Cerebellar cortex (tissue), 1 donor: ENCODE results near the gene CD1D.
"Not testable (repeated sequence)": the region's sequence is repeated elsewhere in the genome, so short reads cannot be mapped to it uniquely, and the experiment has no call there.

Experiments
- DNase-seq: peaks from one replicate; pipeline ENCODE4 v3.0.0-alpha.2; 2015; ENCODE audit warnings: low spot score

CD1D gene

DNA sequence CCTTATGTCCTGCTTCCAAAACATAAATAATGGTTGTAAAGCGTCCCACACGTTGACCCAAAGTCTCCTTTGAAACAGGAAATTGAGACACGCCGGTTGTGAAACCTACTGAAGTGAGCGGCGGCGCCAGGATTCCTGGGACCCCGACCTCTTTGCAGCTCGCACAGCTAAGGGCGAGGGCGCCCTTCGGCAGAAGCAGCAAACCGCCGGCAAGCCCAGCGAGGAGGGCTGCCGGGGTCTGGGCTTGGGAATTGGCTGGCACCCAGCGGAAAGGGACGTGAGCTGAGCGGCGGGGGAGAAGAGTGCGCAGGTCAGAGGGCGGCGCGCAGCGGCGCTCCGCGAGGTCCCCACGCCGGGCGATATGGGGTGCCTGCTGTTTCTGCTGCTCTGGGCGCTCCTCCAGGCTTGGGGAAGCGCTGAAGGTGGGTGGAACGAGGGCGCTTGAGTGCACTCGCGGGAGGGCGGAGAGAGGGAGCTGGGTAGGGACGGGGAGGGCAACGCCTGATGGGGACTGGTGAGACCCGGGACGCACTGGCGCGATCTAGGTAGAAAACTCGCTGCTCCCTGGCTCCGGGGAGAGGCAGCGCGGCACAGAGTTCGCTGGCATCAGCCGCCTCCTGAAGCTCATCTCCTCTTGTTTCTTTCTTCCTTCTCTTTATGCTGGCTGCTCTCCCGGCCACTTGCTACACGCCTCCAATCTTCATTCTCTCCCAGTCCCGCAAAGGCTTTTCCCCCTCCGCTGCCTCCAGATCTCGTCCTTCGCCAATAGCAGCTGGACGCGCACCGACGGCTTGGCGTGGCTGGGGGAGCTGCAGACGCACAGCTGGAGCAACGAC, at the start of gene CD1D:
CD1D (plus strand) TSS at position 155 of the 836 bp plus-strand sequence; CDS start at position 362, 207 bp downstream.
- no peak for DNase-seq

DNA sequence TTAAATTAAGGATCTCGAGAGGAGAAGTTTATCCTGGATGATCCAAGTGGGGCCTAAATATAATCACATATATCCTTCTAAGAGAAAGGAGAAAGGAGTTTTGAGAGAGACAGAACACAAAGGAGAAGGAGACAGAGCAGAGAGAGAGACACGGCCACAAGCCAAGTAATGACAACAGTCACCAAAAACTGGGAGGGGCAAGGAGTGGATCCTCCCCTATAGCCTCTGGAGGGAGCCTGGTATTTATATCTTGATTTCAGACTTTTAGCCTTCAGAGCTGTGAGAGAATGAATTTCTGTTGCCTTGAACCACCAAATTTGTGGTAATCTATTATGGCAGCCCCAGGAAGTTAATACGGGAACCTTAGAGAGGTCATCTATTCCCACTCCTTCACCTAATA, 49.5 kb upstream of the CD1D start:
- no peak for DNase-seq

DNA sequence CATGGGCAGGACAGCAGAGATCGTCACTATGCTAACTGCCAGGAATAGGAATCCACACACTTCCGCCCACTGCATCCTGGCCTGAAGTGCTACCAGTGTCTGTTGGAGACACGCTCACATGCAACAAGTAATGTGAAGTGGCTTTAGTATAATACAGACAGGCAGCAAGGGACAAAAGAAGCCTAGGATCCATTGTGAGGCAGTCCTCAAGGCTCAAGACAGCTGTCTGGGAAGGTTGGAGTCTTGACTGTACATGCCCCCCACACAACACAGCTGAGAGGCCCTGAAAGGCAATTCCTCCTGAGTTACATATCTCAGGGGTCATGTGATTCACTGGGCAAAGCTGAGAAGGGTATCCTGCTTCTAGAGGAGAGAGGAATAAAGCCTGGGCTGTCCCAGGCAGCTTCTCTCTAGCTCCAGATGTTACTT, 39.9 kb upstream of the CD1D start:
- no peak for DNase-seq

DNA sequence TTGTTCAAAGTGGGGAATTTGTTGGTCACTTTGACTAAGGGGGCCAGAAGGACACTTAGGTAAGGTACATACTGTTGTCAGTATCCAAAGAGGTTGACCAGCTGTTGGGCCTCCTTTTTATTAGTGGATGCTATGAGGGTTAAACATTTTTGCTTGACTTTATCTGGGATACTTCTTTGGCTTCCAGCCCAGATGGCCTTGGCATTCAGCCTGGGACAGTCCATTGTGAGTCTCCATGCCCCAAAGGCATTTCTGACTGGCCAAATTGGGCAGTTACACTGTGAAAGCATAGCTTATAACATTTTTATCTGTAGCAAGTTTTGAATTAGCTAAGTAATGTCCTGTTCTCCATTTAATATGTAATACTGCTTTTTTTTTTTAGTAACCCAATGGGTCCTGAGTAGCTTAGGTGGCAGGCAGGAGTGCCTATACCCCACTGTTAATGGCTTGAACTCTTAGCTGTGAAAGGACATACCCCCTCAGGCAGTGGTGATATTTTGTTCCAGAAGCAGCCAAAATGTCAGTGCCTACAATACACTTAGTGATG, 35.4 kb upstream of the CD1D start:
- peak; percentile 5 for DNase-seq

DNA sequence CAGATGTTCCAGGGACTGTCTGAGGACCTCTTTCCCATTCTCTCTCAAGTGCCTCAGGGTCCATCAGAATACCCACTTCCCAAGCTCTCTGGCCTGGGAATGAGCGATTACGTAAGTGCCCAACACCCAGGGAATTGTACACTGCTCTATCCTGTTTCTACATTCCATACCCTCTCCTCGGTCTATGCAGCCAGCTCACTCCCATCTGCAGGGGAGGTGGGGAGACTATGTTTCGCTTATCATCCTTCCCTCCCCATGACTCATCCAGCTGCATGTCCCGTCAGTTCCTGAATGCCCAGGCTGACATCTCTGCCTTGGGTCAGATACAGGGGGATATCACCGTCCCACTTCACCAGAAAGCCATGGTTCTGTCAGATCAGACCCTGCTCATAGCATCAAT, 34.5 kb upstream of the CD1D start:
- no peak for DNase-seq

DNA sequence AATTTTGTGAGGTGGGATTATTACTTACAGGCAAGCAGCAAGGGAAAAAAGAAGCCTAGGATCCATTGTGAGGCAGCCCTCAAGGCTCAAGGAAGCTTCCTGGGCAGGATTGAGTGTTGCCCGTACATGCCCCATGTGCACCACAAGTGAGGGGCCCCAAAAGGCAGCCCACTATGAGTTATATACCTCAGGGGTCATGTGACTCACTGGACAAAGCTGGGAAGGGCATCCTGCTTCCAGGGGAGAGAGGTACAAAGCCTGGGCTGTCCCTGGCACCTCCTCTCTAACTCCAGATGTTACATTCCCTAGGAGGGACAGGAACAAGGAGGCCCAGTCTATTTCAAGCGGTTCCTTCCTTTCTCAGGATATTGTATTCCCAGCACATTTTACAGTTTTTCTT, 34.0 kb upstream of the CD1D start:
- no peak for DNase-seq

DNA sequence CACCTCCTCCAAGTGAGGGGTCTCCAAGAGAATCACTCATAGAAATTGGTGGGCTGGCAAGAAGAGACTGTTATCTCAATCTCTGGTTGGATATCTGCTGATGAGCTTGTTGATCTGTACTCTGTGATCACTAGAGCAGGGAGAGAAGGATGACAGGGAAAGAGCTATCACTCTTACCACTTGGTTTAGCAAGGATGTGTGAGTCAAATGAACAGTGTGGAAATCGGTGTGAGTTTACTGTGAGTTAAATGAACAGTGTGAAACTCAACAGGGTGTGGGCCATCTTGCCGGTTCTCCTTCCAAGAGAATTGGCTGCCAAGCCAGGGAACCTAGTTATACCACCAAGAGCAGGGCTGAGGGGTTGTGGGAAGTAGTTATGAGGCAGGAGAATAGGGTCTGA, 33.3 kb upstream of the CD1D start:
- DNase-seq = no peak

DNA sequence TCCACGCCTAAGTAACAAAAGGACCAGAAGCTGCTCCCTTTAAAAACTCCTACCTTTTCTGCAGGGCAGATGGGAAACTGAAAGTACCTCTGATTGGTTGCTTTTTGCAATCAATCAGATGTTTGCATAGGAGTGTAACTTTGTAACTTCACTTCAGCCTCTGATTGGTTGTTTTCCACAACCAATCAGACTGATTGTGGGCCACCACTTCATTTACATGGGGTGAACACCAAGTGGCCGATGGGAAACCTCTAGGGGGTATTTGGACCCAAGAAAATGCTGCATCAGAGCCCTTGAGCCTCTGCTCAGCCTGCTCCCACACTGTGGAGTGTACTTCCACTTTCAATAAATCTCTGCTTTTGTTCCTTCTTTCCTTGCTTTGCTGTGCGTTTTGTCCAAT, 32.8 kb upstream of the CD1D start:
- DNase-seq = no peak

DNA sequence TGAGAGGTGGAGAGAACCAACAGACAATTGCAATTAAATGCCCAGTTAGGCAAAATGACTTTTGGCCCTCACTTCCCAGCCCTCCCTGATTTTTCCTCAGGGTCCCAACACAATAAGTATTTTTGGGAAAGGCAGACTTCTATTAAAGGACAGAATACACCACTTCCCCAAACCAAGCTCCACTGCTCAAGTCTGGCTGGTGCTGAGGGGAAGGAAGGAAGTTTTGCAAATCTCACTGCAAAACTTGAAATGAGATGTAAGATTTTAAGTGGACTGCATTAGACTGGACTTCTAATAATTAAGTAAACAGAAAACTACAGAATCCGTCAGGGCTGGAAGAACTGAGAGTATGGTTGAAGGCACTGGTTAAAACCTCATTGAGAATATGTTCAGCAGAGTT, 32.2 kb upstream of the CD1D start:
- no peak for DNase-seq

DNA sequence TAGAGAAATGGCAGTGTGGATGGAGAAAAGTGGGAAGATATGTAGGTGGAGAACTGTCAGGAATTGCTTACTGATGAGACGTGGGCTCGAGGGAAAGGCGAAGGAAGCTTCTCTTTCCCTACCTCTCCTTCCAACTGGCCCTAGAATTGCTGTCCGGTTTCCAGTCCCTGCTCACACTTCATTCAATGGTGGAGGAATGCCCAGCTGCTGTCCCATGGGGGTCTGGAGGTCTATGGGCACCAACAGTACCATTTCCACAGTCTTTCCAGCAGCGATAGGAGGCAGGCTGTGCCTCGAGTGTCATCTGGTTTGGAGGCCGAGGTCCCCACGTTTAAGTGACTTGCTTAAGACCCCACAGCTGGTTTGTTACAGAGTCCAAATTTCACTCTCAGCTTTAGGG, 31.5 kb upstream of the CD1D start:
- peak; percentile 1 for DNase-seq

DNA sequence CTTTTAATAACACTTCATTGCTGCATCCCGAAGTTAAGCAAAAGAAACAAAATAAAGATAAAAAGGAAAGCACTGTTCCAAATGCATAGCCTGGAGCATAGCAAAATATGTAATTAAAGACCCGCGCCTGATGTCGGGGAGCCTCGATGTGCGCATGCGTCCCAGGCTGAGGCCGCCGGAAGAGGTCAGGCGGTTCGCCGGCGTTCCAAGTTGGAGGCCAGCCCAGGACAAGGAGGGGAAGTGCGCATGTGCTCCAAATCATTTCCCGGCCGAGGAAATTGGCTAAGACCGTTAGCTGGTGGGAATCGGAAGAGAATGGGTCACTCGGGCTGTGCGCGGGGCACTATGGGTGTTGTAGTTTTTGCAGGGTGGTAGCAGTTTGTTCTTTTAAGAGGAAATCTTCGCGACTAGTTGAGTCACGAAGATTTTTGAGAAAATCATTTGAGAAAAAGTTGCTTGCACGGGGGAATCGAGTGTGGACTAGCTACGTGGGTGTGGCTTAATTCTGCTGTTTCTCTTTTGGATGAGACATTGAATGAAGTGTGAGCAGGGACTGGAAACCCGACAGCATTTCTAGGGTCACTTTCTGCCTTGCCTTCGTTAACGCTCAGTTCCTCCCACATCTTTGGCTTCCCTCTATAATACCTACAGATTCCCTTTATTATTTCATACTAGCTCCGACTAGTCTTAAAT, 31.0 kb upstream of the CD1D start:
- peak; percentile 90 for DNase-seq

DNA sequence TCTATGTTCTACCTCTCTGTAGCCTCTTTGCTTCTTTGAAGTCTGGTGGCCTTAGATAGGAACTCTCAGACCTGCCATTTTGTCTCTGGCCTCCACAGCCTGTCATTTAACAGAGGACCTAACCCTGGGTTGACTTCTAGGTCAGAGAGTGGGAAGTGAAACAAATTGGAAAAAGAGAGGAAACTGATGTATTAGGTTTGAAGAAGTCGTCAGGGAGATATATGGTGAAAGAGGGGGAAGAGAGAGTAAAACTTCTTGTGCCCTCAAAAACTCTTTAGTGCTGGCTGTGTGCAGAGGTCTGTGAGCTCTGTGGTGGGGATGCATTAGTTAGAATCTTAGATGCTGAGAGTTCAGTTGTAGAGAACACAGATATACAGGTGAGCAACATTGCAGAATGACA, 30.2 kb upstream of the CD1D start:
- DNase-seq = peak; percentile 1

DNA sequence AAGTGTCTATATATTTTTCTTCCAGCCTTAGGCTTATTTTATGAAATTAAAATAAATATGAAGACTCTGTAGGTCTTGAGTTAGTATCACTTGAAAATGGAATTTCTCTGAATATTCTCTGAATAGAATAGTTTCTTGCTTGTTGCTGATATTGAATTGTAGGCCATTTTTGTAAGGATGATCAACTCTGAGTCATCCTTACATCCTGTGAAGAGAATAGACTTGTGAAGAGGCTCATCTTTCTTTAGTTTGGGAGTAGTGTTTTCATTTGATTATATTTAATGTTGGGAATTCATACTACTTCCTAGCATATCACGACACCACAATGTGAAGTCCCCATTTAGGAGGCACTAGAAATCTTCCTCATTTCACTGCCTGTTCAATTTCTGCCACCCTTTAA, 27.5 kb upstream of the CD1D start:
- DNase-seq = no peak

DNA sequence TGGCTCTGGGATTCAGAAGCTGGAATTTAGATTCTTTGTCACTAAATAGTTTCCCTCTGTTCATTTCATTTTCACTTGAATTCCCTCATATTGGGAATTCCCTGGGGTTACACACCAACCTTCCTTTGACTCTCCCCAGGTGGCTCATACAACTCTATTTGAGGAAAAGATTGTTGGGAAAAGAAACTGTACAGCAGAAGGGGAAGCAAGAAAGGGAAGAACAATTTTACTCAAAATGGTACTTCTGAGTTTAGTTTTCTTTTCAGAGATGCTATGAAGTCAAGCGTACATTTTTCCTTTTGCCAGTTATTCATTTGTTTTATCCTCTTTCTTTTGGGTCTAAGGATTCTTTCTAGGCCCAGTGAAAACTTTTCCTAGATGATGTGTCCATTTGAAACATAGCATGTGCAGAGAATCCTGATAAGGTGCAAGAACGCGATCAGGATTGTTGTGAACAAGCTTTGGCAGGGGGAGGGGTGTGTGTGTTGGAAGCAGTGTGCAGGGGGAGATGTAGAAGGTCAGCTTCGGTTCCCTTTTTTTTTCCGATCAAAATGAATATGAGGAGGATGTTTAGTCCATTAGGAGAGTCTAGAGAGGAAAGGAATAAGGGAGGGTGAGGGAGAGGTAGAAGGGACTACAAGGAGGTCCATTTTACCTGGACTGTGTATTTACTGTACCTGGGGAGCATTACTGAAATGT, 26.8 kb upstream of the CD1D start:
- no peak for DNase-seq

DNA sequence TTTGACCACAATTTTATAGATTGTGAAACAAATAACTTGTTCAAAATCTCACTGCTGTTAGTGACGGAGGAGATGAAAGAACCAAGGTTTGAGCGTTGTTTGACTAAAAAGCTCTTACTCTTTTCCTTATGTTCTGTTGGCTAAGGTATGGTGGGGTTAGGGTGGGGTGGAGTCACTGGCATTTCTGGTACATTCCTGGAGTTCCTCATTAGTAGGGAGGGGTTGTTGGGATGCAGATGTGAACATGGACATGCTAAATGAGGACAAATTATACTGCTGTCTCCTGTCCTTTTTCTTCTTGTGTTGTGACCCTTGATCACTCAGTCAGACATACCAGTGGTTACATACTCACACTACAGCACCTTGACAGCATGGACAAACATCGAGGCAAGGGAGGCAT, 26.2 kb upstream of the CD1D start:
- DNase-seq = no peak

DNA sequence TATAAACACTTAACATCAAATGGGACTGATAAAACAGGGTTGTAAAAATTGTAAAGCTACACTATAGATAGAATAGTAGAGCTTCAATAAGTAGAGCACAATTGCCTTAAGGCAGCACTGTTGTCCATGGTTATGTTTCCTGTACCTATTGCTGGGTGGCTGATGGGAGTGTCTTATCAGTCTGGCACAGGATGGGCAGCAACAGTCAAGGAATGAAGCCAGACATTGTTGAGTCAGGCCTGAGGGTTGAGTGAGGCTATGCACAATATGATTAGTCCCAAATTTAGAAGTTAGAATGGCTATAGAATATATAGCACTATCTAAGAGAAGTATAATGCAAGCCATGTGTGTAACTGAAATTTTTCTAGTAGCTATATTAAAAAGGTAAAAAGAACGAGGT, 25.0 kb upstream of the CD1D start:
- DNase-seq = no peak

DNA sequence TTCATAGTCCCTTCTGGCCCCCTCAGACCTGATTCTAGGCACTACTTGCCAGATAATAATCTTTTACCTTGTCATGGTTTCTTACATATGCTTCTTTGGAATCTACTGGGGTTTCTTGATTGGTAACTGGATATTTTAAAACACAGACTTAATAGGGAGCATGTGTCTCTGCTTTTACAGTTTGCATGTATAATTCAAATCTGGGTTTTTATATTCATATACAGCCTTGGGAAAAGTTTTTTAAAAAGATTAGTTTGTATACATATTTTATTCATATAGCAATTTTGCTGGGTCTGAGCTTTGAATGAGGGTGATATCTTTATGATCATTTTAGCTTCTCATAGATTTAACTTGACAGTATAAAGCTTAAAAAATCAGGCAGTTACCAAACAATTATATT, 21.1 kb upstream of the CD1D start:
- no peak for DNase-seq

DNA sequence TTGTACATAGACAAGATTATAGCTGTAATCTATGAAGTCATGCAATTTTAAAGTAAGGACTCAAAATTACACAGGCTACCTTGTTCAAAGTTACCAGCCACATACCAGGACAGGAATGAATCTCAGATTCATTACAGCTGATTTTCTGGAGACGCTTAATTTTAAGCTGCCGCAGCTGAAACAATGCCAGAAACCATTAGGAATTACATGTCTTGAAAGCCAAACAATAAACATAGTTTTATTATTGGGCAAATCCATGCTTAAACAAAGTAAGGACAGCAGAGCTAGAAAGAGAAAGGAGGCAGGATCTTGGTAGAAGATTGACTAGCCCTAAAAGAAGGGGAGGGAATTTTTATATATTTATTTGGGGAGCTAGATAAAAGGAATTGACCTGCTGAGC, 19.2 kb upstream of the CD1D start:
- DNase-seq = no peak

DNA sequence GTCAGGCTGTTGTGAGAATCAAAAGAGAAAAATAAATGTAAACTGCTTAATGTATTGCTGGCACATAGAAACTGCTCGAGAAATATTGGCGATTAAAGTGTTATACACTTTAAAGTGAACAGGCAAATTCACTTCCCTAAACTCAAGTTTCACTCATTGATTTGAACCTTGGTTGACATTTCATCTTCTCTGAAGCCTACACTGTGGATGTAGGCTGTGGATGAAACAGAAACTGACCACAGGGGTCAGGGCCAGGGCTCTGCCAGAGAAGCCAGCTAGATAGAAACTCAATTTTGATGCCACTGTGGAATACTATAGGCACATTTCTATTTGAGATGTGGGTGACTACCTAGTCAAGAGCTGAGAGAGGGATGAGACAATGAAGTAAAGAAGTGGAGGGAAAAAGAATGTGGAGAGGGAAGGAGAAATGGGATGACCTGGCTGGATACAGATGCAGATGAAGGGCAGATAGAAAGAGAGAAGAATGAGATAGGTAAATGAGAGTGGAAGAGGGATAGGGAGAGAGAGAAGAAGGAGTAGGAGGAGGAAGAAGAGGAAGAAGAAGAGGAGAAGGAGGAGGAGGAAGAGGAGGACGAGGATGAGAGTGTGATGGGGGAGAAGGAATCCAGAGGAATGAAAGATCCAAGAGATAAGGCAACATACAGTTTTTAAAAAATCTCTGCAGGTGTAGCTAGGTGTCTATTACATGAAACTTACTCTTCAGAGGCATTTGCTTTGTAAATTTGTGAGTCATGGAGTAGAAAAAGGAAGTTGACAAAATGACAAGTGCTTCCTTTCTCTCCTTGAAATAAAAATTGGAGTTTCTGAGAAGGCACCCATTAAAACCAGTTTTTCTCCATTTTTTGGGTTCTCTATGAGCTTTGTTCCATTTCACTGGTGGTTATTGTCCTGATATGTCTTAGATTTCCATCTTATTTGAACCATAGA, 17.4 kb upstream of the CD1D start:
- DNase-seq = no peak

DNA sequence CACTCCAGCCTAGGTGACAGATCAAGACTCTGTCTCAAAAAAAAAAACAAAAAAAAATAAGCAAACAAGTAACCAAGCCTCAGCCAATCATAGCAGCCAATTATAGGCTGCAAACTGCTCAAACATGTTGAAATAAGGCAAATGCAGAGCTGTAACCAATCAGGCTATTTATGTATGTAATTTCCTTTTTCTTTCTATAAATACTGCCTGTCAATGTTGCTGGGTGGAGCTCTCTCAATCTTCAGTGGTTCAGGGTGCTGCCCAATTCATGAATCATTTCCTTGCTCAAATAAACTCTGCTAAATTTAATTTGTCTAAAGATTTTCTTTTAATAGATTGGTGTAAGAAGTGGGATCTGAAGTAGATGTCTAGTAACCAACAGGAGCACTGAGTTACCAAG, 11.6 kb upstream of the CD1D start:
- no peak for DNase-seq

DNA sequence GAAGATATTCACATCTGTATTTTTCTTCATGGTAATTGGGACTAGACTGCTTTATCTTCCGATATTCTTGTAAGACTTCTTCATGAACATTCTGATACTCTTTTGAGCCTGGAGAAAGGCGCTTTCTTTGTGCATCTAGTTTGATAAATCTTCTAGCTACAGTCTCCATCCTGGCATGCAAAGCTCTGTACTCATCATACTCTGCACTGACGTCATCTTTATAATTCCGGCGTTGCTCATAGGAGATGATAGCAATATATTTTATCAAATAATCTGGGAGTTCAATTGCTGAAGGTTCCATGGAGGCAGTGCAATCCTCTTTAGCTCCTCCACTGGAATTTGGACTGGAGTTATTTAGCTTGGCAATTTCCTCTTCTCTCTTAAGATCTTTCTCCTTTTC, 4.8 kb upstream of the CD1D start:
- DNase-seq = not testable (repeated sequence)

DNA sequence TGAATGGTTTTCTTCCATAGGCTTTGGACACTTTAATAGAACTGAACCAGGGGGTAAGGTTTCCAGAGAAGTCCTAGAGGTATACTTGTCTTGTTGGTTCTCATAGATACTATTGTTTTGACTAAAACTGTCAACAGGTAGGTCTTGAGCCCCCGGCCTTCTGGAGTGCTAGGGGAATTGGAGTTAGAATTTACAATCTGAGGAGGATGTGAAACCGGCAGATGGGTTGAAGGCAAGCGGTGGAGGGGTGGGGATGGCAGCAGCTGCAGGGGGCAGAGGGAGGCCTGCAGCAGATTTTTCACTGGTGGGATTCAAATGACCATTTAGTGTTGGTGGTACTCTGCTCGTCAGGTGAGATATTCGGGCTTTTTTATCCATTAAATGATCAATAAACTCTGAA, 4.3 kb upstream of the CD1D start:
- DNase-seq = no peak
